H1 (cell line): ENCODE results near the gene GH1. TPM values are rescaled to one million over a fixed set of nuclear protein-coding genes. Genes with fewer than 3 reads are reported as not detected.

Source experiments
- CEBPB ChIP-seq: IDR thresholded peaks from 2 replicates; pipeline ENCODE4 v1.6.1; 2012; ENCODE audit warnings: low read depth, low read length
- JUND ChIP-seq: IDR thresholded peaks from 2 replicates; pipeline ENCODE4 v1.6.1; 2011; ENCODE audit warnings: mild to moderate bottlenecking, improper control_type of control experiment, low read length
- NRF1 ChIP-seq: IDR thresholded peaks from 2 replicates; pipeline ENCODE4 v1.6.1; 2011; ENCODE audit warnings: mild to moderate bottlenecking, low read depth, low read length, improper control_type of control experiment
- SIX5 ChIP-seq: IDR thresholded peaks from 2 replicates; pipeline ENCODE4 v1.6.1; 2011; ENCODE audit warnings: mild to moderate bottlenecking, low read depth, low read length
- polyA plus RNA-seq, 7 experiments: library from polyadenylated mRNA; depleted of rRNA in 3 of 7; stranded (reverse) in 5 of 7; unstranded in 2 of 7; fragments of >200 nt in 5 of 7; fragments of 200-250 nt in 2 of 7; gene quantifications; 1 replicate in 5 of 7; 2 replicates in 1 of 7; 4 replicates in 1 of 7; pipeline versions ENCODE4 v1.2.1 to v1.2.3, GENCODE V29; 2011 to 2013; ENCODE audit warnings: missing spikeins in 2 of 7, mixed read lengths in 2 of 7
- total RNA-seq: library from RNA; stranded (reverse); fragmentation: NEBNext Ultra II Directional; extraction: Animal tissue kit (Norgen Biotek cat#: 25700); gene quantifications from 2 replicates; pipeline ENCODE4 v1.2.1, GENCODE V29; 2021
- TF ChIP-seq, protein P1 (sequence below): fragments of 300-600 bp; sonication (generic); IDR thresholded peaks from 2 replicates; pipeline ENCODE4 v1.7.1; 2012; ENCODE audit warnings: low read length, moderate library complexity, mild to moderate bottlenecking, inconsistent platforms; ENCODE audit not compliant: insufficient replicate concordance
- TF ChIP-seq, protein P2 (sequence below): IDR thresholded peaks from 2 replicates; pipeline ENCODE4 v1.6.1; 2011; ENCODE audit warnings: low read depth, mild to moderate bottlenecking, low read length; ENCODE audit not compliant: insufficient read depth

GH1 gene
- total and polyA plus RNA-seq, 2 of the 8 experiments (the other 6 are each of a cell fraction or from before 2014, with no cell fraction given) = 0.41 TPM; not detected in 1

GRCh38 chr17:63914471-63914870 is 4.2 kb downstream of the GH1 start (continued):
- TF ChIP-seq, protein P1, sequence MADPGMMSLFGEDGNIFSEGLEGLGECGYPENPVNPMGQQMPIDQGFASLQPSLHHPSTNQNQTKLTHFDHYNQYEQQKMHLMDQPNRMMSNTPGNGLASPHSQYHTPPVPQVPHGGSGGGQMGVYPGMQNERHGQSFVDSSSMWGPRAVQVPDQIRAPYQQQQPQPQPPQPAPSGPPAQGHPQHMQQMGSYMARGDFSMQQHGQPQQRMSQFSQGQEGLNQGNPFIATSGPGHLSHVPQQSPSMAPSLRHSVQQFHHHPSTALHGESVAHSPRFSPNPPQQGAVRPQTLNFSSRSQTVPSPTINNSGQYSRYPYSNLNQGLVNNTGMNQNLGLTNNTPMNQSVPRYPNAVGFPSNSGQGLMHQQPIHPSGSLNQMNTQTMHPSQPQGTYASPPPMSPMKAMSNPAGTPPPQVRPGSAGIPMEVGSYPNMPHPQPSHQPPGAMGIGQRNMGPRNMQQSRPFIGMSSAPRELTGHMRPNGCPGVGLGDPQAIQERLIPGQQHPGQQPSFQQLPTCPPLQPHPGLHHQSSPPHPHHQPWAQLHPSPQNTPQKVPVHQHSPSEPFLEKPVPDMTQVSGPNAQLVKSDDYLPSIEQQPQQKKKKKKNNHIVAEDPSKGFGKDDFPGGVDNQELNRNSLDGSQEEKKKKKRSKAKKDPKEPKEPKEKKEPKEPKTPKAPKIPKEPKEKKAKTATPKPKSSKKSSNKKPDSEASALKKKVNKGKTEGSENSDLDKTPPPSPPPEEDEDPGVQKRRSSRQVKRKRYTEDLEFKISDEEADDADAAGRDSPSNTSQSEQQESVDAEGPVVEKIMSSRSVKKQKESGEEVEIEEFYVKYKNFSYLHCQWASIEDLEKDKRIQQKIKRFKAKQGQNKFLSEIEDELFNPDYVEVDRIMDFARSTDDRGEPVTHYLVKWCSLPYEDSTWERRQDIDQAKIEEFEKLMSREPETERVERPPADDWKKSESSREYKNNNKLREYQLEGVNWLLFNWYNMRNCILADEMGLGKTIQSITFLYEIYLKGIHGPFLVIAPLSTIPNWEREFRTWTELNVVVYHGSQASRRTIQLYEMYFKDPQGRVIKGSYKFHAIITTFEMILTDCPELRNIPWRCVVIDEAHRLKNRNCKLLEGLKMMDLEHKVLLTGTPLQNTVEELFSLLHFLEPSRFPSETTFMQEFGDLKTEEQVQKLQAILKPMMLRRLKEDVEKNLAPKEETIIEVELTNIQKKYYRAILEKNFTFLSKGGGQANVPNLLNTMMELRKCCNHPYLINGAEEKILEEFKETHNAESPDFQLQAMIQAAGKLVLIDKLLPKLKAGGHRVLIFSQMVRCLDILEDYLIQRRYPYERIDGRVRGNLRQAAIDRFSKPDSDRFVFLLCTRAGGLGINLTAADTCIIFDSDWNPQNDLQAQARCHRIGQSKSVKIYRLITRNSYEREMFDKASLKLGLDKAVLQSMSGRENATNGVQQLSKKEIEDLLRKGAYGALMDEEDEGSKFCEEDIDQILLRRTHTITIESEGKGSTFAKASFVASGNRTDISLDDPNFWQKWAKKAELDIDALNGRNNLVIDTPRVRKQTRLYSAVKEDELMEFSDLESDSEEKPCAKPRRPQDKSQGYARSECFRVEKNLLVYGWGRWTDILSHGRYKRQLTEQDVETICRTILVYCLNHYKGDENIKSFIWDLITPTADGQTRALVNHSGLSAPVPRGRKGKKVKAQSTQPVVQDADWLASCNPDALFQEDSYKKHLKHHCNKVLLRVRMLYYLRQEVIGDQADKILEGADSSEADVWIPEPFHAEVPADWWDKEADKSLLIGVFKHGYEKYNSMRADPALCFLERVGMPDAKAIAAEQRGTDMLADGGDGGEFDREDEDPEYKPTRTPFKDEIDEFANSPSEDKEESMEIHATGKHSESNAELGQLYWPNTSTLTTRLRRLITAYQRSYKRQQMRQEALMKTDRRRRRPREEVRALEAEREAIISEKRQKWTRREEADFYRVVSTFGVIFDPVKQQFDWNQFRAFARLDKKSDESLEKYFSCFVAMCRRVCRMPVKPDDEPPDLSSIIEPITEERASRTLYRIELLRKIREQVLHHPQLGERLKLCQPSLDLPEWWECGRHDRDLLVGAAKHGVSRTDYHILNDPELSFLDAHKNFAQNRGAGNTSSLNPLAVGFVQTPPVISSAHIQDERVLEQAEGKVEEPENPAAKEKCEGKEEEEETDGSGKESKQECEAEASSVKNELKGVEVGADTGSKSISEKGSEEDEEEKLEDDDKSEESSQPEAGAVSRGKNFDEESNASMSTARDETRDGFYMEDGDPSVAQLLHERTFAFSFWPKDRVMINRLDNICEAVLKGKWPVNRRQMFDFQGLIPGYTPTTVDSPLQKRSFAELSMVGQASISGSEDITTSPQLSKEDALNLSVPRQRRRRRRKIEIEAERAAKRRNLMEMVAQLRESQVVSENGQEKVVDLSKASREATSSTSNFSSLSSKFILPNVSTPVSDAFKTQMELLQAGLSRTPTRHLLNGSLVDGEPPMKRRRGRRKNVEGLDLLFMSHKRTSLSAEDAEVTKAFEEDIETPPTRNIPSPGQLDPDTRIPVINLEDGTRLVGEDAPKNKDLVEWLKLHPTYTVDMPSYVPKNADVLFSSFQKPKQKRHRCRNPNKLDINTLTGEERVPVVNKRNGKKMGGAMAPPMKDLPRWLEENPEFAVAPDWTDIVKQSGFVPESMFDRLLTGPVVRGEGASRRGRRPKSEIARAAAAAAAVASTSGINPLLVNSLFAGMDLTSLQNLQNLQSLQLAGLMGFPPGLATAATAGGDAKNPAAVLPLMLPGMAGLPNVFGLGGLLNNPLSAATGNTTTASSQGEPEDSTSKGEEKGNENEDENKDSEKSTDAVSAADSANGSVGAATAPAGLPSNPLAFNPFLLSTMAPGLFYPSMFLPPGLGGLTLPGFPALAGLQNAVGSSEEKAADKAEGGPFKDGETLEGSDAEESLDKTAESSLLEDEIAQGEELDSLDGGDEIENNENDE = no peak
- no peak for TF ChIP-seq SIX5
- no peak for TF ChIP-seq NRF1
- no peak for TF ChIP-seq CEBPB
- TF ChIP-seq, protein P2, sequence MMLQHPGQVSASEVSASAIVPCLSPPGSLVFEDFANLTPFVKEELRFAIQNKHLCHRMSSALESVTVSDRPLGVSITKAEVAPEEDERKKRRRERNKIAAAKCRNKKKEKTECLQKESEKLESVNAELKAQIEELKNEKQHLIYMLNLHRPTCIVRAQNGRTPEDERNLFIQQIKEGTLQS = no peak
- TF ChIP-seq JUND = no peak
